HepG2 (cell line): ENCODE data around the gene KLF6. TPM values are rescaled to one million over a fixed set of nuclear protein-coding genes. Genes with fewer than 3 reads are reported as not detected.

Source experiments
- ATAC-seq: fragments of 200-7000 bp; cut with Tn5 transposase; 3 replicates; pipeline ENCODE4 v1.9.1; 2020; ENCODE audit warnings: mild to moderate bottlenecking, moderate library complexity
- BruUV-seq: library from RNA; stranded (reverse); fragments of 400-500 nt; replicated peaks from 2 replicates; lab custom pipeline; 2021; lab: Mats Ljungman, UMichigan
- CTCF ChIA-PET: fragments of 300-600 bp; formaldehyde crosslinking; extraction: SDS; loops from one replicate; lab custom pipeline; 2021; ENCODE audit warnings: low total read pairs, inconsistent platforms, low intra/inter-chr PET ratio; lab: Yijun Ruan, JAX
- POLR2A ChIA-PET: fragments of 350-600 bp; sonication (Branson Sonifier 250); formaldehyde crosslinking; loops from one replicate; lab custom pipeline; 2020; ENCODE audit warnings: antibody characterized with exemption, inconsistent platforms; lab: Yijun Ruan, JAX
- DNase-seq: peaks from one replicate; pipeline ENCODE4 v3.0.0-alpha.2; 2015; ENCODE audit warnings: low spot score
- FAIRE-seq: peaks from 3 replicates; lab custom pipeline; 2011; peaks lifted over from hg19 to GRCh38; lab: Jason Lieb, UNC
- H2AFZ ChIP-seq: one replicate; pipeline ENCODE4 v1.6.1; 2011; ENCODE audit warnings: low read length, inconsistent platforms
- H3K27ac ChIP-seq: fragments of 300-600 bp; 3 replicates; pipeline ENCODE4 v1.8.0; 2011; ENCODE audit warnings: mixed run types, mild to moderate bottlenecking, mixed read lengths, low read length, inconsistent platforms; ENCODE audit not compliant: insufficient read depth; ENCODE audit errors: extremely low read length
- H3K27me3 ChIP-seq, 2 experiments: fragments of 200-600 bp in 1 of 2; 2 replicates in 1 of 2; 3 replicates in 1 of 2; pipeline versions ENCODE4 v1.6.0 to v1.8.0; 2011; ENCODE audit warnings: low read length in 2 of 2, mild to moderate bottlenecking in 2 of 2, moderate library complexity in 2 of 2, inconsistent platforms in 1 of 2; ENCODE audit not compliant: insufficient read depth in 2 of 2, control insufficient read depth in 1 of 2
- H3K36me3 ChIP-seq, 2 experiments: fragments of 200-600 bp in 1 of 2; replicated peaks in 1 of 2; 2 replicates in 1 of 2; 3 replicates in 1 of 2; pipeline versions ENCODE4 v1.5.1 to v1.8.0; 2011; ENCODE audit warnings: low read length in 2 of 2, inconsistent platforms in 1 of 2; ENCODE audit not compliant: insufficient read depth in 2 of 2, control insufficient read depth in 1 of 2
- H3K4me1 ChIP-seq: 2 replicates; pipeline ENCODE4 v1.5.1; 2012; ENCODE audit warnings: low read length, inconsistent platforms; ENCODE audit not compliant: insufficient read depth
- H3K4me2 ChIP-seq: 2 replicates; pipeline ENCODE4 v1.6.0; 2011; ENCODE audit warnings: low read depth, low read length, inconsistent platforms
- H3K4me3 ChIP-seq, 3 experiments: fragments of 200-600 bp in 1 of 3; sonication (generic), shearing (Covaris generic) in 1 of 3; replicated peaks in 1 of 3; 2 replicates each; pipeline ENCODE4 v1.5.1; 2011 to 2016; ENCODE audit warnings: low read length in 3 of 3, inconsistent platforms in 2 of 3, low read depth in 2 of 3, mild to moderate bottlenecking in 2 of 3, control low read depth in 1 of 3, mixed read lengths in 1 of 3; ENCODE audit not compliant: insufficient read depth in 1 of 3
- H3K79me2 ChIP-seq: one replicate; pipeline ENCODE4 v1.6.1; 2011; ENCODE audit warnings: low read length, inconsistent platforms; ENCODE audit not compliant: insufficient read depth
- H3K9ac ChIP-seq: 2 replicates; pipeline ENCODE4 v1.6.0; 2011; ENCODE audit warnings: mild to moderate bottlenecking, low read depth, low read length, inconsistent platforms; ENCODE audit not compliant: insufficient read depth
- H3K9me3 ChIP-seq: 2 replicates; pipeline ENCODE4 v1.5.1; 2012; ENCODE audit warnings: mild to moderate bottlenecking, low read length
- H4K20me1 ChIP-seq: 2 replicates; pipeline ENCODE4 v1.6.0; 2011; ENCODE audit warnings: inconsistent platforms, mild to moderate bottlenecking, low read length, moderate library complexity; ENCODE audit not compliant: insufficient read depth
- AGO1 ChIP-seq: fragments of 200-400 bp; formaldehyde crosslinking; IDR thresholded peaks from 2 replicates; pipeline ENCODE4 v1.6.1; 2017; ENCODE audit warnings: mild to moderate bottlenecking, low read depth, low read length, moderate library complexity; ENCODE audit not compliant: poor library complexity, severe bottlenecking
- BRF2 ChIP-seq: sonication (generic); formaldehyde crosslinking; IDR thresholded peaks from 2 replicates; pipeline ENCODE4 v1.8.1; 2022; ENCODE audit warnings: mild to moderate bottlenecking, missing genetic modification reagents
- CHD2 ChIP-seq: IDR thresholded peaks from 2 replicates; pipeline ENCODE4 v1.6.1; 2011; ENCODE audit warnings: low read depth, low read length, improper control_type of control experiment
- HOXA9 ChIP-seq: sonication (generic); formaldehyde crosslinking; IDR thresholded peaks from 2 replicates; pipeline ENCODE4 v1.8.1; 2022; ENCODE audit warnings: missing genetic modification reagents, mild to moderate bottlenecking, moderate library complexity, borderline replicate concordance
- NFRKB ChIP-seq: fragments of 450-650 bp; IDR thresholded peaks from 2 replicates; pipeline ENCODE4 v1.6.1; 2017
- POLR2AphosphoS5 ChIP-seq: IDR thresholded peaks from 2 replicates; pipeline ENCODE4 v1.6.1; 2012; ENCODE audit warnings: low read depth, low read length
- RBM39 ChIP-seq: fragments of 200-400 bp; formaldehyde crosslinking; IDR thresholded peaks from one replicate; pipeline ENCODE4 v1.6.1; 2018; ENCODE audit warnings: antibody characterized with exemption, mild to moderate bottlenecking, low read depth, low read length; ENCODE audit not compliant: poor library complexity, severe bottlenecking
- RXRB ChIP-seq: IDR thresholded peaks from 2 replicates; pipeline ENCODE4 v1.6.1; 2016; ENCODE audit warnings: borderline replicate concordance, missing genetic modification reagents, missing compliant biosample characterization
- SALL1 ChIP-seq: sonication (generic); formaldehyde crosslinking; IDR thresholded peaks from 2 replicates; pipeline ENCODE4 v1.8.0; 2022; ENCODE audit warnings: mild to moderate bottlenecking, missing genetic modification reagents
- SSRP1 ChIP-seq: IDR thresholded peaks from 2 replicates; pipeline ENCODE4 v1.6.1; 2016; ENCODE audit warnings: control low read depth
- TRIM24 ChIP-seq: sonication (generic); formaldehyde crosslinking; IDR thresholded peaks from 2 replicates; pipeline ENCODE4 v1.8.0; 2022; ENCODE audit warnings: mild to moderate bottlenecking, missing genetic modification reagents
- WIZ ChIP-seq: sonication (generic); formaldehyde crosslinking; IDR thresholded peaks from 2 replicates; pipeline ENCODE4 v1.5.1; 2020; ENCODE audit warnings: mild to moderate bottlenecking, missing genetic modification reagents
- ZBTB38 ChIP-seq: sonication (generic); formaldehyde crosslinking; IDR thresholded peaks from 2 replicates; pipeline ENCODE4 v1.5.1; 2020; ENCODE audit warnings: mild to moderate bottlenecking, missing genetic modification reagents
- ZFP91 ChIP-seq: sonication (generic); formaldehyde crosslinking; IDR thresholded peaks from 2 replicates; pipeline ENCODE4 v1.9.0; 2022; ENCODE audit warnings: missing genetic modification reagents, mild to moderate bottlenecking, borderline replicate concordance
- ZNF512 ChIP-seq: sonication (generic); formaldehyde crosslinking; IDR thresholded peaks from 2 replicates; pipeline ENCODE4 v1.4.0; 2020; ENCODE audit warnings: mild to moderate bottlenecking, missing genetic modification reagents
- ZNF792 ChIP-seq: IDR thresholded peaks from 2 replicates; pipeline ENCODE4 v1.6.1; 2016
- ZNF878 ChIP-seq: sonication (generic); formaldehyde crosslinking; IDR thresholded peaks from 2 replicates; pipeline ENCODE4 v1.8.1; 2023; ENCODE audit warnings: mild to moderate bottlenecking, missing genetic modification reagents, moderate library complexity
- WGBS: methylation state at CpG from one replicate; pipeline ENCODE4 v1.1.6; 2017; ENCODE audit warnings: low lambda C conversion rate; 5-methylcytosine and 5-hydroxymethylcytosine counted together
- in situ Hi-C: cut with HindIII; loops from 2 replicates; pipeline ENCODE4 v1.10.0; 2017; ENCODE audit warnings: low pct_unique_long_range_greater_than_20kb; ENCODE audit not compliant: extremely low pct_ligation_motif_present
- intact Hi-C: fragments of 100-400 bp; cut with micrococcal nuclease; formaldehyde crosslinking; loops from one replicate; pipeline ENCODE4 v1.10.0; 2022; ENCODE audit not compliant: unreplicated experiment
- polyA plus RNA-seq, 8 experiments: library from polyadenylated mRNA; depleted of rRNA in 3 of 8; stranded (reverse) in 7 of 8; unstranded in 1 of 8; fragments of >200 nt; fragmentation: Illumina TruSeq in 4 of 8; extraction: Trizol in 4 of 8; gene quantifications; 2 replicates each; pipeline versions ENCODE4 v1.2.1 to v1.2.3, GENCODE V29; 2011 to 2016; ENCODE audit warnings: low read depth in 4 of 8, missing spikeins in 1 of 8, mixed read lengths in 1 of 8; ENCODE audit not compliant: insufficient read depth in 1 of 8
- total RNA-seq, 5 experiments: library from RNA; depleted of rRNA; stranded (reverse); fragments of >200 nt; fragmentation: Illumina TruSeq; extraction: Trizol; gene quantifications; 2 replicates each; pipeline ENCODE4 v1.2.3, GENCODE V29; 2016; ENCODE audit warnings: low read depth in 1 of 5

The KLF6 gene
- total and polyA plus RNA-seq, 2 of the 13 experiments (the other 11 are each of a cell fraction or from before 2014, with no cell fraction given), result 27.0 to 71.9 TPM

GRCh38 chr10:3775696-3776551, 9.1 kb downstream of the KLF6 start:
- Histone ChIP-seq H3K4me3 (no peak overlapping the region), H3K36me3 (peaks cover 23 to 39% of the 10 kb centered on the region in 2 experiments), H3K9me3 (no peaks in the 10 kb centered on the region), H3K4me2 (no peak overlapping the region), H3K4me1 (peaks cover 31% of the 10 kb centered on the region), H3K27me3 (no peaks in the 10 kb centered on the region), H4K20me1 (peaks cover 40% of the 10 kb centered on the region), H3K9ac (no peak overlapping the region), H3K79me2 (peaks cover 24% of the 10 kb centered on the region), H3K27ac (peak overlapping the region; percentile 22), H2AFZ (no peak overlapping the region)
- CTCF ChIA-PET, result no interaction called here
- POLR2A ChIA-PET, result interaction anchor here (0.8 to 3.6 kb wide), 8 partner anchors 8 to 76 kb away, joined by 3 to 21 read pairs (median 4); partner anchors contain the start of gene KLF6
- ATAC-seq (peak; percentile 37), DNase-seq (no peak), FAIRE-seq (no peak)
- BruUV-seq, result no TSS peak
- 93% methylated on average over 7 of the region's 8 CpGs for WGBS
- in situ Hi-C loops (no loop called here), intact Hi-C loops (loop anchor here (10.0 kb wide), 1 partner anchor 541 kb away; no protein-coding TSS in a partner anchor)
- TF ChIP-seq TRIM24 (CRISPR knock-in tag) (0 out of 2 replicates have a peak, but pooled peaks have one; percentile 29), AGO1 (peak; percentile 48), ZNF512 (CRISPR knock-in tag) (no peak), NFRKB (no peak), WIZ (CRISPR knock-in tag) (no peak), SSRP1 (peak; percentile 98; the same call in 1 of the 2 replicates), SALL1 (CRISPR knock-in tag) (peak; percentile 32; the same call in 1 of the 2 replicates), RBM39 (peak; percentile 38), BRF2 (CRISPR knock-in tag) (no peak), HOXA9 (CRISPR knock-in tag) (0 out of 2 replicates have a peak, but pooled peaks have one; percentile 11), POLR2AphosphoS5 (peak; percentile 57; the same call in 1 of the 2 replicates), ZBTB38 (peak; percentile 90), CHD2 (0 out of 2 replicates have a peak, but pooled peaks have one; percentile 4), ZFP91 (peak; percentile 24; the same call in 1 of the 2 replicates), ZNF878 (peak; percentile 73), RXRB (CRISPR knock-in tag) (0 out of 2 replicates have a peak, but pooled peaks have one; percentile 24), ZNF792 (peak; percentile 26; the same call in 1 of the 2 replicates)
